Retinal pigment epithelial cell (primary cell): ENCODE measurements around the gene C16orf96.

Experiments used
- DNase-seq: peaks from one replicate; pipeline ENCODE4 v3.0.0-alpha.2; 2010; ENCODE audit warnings: low read depth
- H3K4me3 ChIP-seq: 2 replicates; pipeline ENCODE4 v1.5.1; 2011; ENCODE audit warnings: mild to moderate bottlenecking, low read length, control low read depth, moderate library complexity
- TF ChIP-seq, protein P1 (sequence below): conservative IDR thresholded peaks from 2 replicates; pipeline ENCODE4 v1.5.1; 2011; ENCODE audit warnings: low read depth, low read length, control low read depth, inconsistent platforms

The C16orf96 gene

DNA sequence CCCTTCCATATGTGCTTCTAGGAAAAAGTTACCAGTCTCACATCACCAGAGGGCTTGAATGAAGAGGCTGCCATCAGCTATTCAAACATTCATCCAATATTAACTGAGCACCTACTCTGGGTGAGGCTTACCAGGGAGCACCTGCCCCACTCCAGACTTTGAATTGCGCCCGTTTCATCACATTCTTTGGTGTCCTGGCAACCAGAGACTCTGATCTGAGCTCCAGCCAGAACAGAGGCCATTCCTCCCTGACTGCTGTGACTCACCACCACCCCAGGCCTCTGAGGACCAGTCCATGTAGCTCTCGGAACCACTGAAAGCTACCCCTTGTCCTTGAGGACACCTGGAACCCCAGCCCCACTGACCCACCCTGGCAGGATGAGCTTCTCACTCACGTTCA lies at the start of gene C16orf96:
Gene C16orf96 (plus strand): TSS at position 229 of the 400 bp plus-strand sequence. CDS start 150 bp downstream, at position 379.
- no peak within 1 kb of the TSS for H3K4me3 ChIP-seq
- TF ChIP-seq, protein P1, sequence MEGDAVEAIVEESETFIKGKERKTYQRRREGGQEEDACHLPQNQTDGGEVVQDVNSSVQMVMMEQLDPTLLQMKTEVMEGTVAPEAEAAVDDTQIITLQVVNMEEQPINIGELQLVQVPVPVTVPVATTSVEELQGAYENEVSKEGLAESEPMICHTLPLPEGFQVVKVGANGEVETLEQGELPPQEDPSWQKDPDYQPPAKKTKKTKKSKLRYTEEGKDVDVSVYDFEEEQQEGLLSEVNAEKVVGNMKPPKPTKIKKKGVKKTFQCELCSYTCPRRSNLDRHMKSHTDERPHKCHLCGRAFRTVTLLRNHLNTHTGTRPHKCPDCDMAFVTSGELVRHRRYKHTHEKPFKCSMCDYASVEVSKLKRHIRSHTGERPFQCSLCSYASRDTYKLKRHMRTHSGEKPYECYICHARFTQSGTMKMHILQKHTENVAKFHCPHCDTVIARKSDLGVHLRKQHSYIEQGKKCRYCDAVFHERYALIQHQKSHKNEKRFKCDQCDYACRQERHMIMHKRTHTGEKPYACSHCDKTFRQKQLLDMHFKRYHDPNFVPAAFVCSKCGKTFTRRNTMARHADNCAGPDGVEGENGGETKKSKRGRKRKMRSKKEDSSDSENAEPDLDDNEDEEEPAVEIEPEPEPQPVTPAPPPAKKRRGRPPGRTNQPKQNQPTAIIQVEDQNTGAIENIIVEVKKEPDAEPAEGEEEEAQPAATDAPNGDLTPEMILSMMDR: no peak
- DNase-seq: no peak

- TF ChIP-seq, protein P1: peak; percentile 88
- DNase-seq: no peak
- H3K4me3 ChIP-seq: no peak overlapping the region
These were observed 49.7 kb upstream of the C16orf96 start for GRCh38 chr16:4506450-4506849.

- no peak for DNase-seq
- TF ChIP-seq, protein P1: no peak
- H3K4me3 ChIP-seq: no peak overlapping the region
These were observed 48.4 kb upstream of the C16orf96 start for GRCh38 chr16:4507588-4508345.

DNA sequence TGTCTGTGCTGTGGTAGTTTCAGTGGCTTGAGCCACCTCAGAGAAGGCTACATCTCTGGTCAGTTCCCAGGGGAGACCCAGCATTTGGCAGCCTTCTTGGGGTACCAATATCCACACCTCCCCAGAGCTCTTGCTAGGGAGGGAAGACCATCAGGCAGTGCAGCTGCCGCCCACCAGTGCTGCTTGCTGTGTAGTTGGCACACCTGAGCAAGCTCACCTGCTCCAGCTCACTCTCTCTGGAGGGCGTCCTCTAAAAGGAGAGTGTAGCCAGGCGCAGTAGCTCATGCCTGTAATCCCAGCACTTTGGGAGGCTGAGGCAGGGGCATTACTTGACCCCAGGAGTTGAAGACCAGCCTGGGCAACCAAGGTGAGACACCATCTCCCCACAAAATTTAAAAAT lies 47.3 kb upstream of the C16orf96 start:
- TF ChIP-seq, protein P1: no peak
- no peak for DNase-seq
- no peak overlapping the region for H3K4me3 ChIP-seq

DNA sequence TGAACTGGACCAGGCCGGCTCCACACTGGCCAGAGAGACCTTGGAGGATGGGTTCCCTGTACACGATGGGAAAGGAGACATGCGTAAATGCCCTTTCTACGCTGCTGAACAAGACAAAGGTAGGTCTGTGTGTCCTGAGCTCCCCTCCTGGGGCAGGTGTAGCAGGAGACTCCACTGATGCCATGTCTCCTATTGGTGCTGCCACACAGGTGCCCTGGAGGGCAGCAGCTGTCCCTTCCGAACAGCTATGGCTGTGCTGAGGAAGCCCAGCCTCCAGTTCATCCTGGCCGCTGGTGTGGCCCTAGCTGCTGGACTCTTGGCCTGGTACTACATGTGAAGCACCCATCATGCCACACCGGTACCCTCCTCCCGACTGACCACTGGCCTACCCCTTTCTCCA lies 46.7 kb upstream of the C16orf96 start:
- DNase-seq: no peak
- TF ChIP-seq, protein P1: no peak

GRCh38 chr16:4510131-4510530 lies 46.0 kb upstream of the C16orf96 start:
- TF ChIP-seq, protein P1: no peak
- no peak for DNase-seq
- no peak overlapping the region for H3K4me3 ChIP-seq

More for the DNA sequence above, 46.7 kb upstream of the C16orf96 start:
- no peak overlapping the region for H3K4me3 ChIP-seq

DNA sequence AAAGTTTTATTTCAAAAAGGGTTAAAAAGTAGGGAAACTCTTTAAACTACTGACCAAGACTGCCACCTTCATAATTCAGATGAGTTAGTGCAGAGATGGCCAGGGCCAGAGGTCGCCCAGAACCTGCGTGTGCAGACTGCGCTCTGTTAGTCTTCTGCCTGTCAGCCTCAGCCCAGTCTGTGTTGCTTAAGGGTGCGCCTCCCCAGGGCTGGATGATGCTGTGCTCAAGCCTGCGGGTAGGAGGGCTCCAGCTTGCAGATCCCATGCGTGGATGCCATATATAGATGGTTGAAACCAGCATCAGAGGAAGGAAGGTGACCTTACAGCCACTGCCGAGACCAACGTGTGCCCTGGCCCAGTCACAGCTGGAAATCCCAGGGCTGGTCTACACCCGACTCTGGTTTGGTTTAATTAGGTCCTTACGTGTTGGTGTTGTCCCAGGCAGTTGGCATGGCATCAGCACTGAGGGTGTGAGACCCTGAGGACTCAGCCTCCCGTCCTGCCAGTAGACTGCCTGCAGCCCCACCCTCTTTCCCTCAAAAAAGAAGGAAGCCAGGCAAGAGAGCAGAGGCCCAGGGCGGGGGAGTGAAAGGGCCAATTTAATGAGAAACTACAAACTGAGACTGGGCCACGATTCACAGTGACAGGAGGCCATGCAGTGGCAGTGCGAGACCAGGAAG lies 45.3 kb upstream of the C16orf96 start:
- TF ChIP-seq, protein P1: no peak
- H3K4me3 ChIP-seq: no peak overlapping the region
- DNase-seq: no peak
